Neural cell (in vitro differentiated cells): ENCODE results near the gene MRRF.

ENCODE experiments used
- CTCF ChIP-seq: fragments of 450-650 bp; IDR thresholded peaks from 2 replicates; pipeline ENCODE4 v1.5.1; 2014; ENCODE audit warnings: antibody characterized with exemption, mild to moderate bottlenecking, moderate library complexity; ENCODE audit not compliant: poor library complexity, severe bottlenecking
- EP300 ChIP-seq: fragments of 450-650 bp; conservative IDR thresholded peaks from 2 replicates; pipeline ENCODE4 v1.6.1; 2014; ENCODE audit warnings: antibody characterized with exemption, mild to moderate bottlenecking, moderate library complexity; ENCODE audit not compliant: poor library complexity, severe bottlenecking
- MXI1 ChIP-seq: fragments of 450-650 bp; conservative IDR thresholded peaks from 2 replicates; pipeline ENCODE4 v1.6.1; 2014; ENCODE audit warnings: antibody characterized with exemption, mild to moderate bottlenecking; ENCODE audit not compliant: poor library complexity, severe bottlenecking

GRCh38 chr9:122338536-122338935 is 73.9 kb downstream of the MRRF start:
- TF ChIP-seq CTCF, result no peak
- no peak for TF ChIP-seq EP300
- TF ChIP-seq MXI1, result no peak
